GM23338 (cell line): ENCODE measurements around the gene EXOC5.

Experiments used
- CREB1 ChIP-seq: fragments of 250-450 bp; sonication (Bioruptor Pico); IDR thresholded peaks from 2 replicates; pipeline ENCODE4 v1.5.0; 2020; ENCODE audit warnings: low read depth, mild to moderate bottlenecking, moderate library complexity
- CTCF ChIP-seq, 2 experiments: fragments of 200-600 bp in 1 of 2; sonication (generic) in 1 of 2; conservative IDR thresholded peaks; 2 replicates each; pipeline versions ENCODE4 v1.5.1 to v1.6.1; 2016 to 2017; ENCODE audit warnings: antibody characterized with exemption in 2 of 2, low read depth in 2 of 2, mild to moderate bottlenecking in 2 of 2, moderate library complexity in 1 of 2
- ETS1 ChIP-seq: IDR thresholded peaks from 2 replicates; pipeline ENCODE4 v1.6.1; 2016; ENCODE audit warnings: antibody characterized with exemption
- EZH2 ChIP-seq: fragments of 200-600 bp; sonication (generic); IDR thresholded peaks from one replicate; pipeline ENCODE4 v1.8.0; 2017; ENCODE audit warnings: antibody characterized with exemption, mild to moderate bottlenecking, low read depth; ENCODE audit not compliant: unreplicated experiment
- EZH2phosphoT487 ChIP-seq: fragments of 200-600 bp; sonication (generic); IDR thresholded peaks from one replicate; pipeline ENCODE4 v1.8.1; 2018; ENCODE audit warnings: antibody characterized with exemption; ENCODE audit not compliant: unreplicated experiment
- JUNB ChIP-seq: IDR thresholded peaks from one replicate; pipeline ENCODE4 v1.6.1; 2016; ENCODE audit warnings: antibody characterized with exemption; ENCODE audit not compliant: unreplicated experiment
- POLR2AphosphoS5 ChIP-seq: IDR thresholded peaks from 2 replicates; pipeline ENCODE4 v1.6.1; 2016; ENCODE audit warnings: antibody characterized with exemption, low read depth
- REST ChIP-seq: IDR thresholded peaks from one replicate; pipeline ENCODE4 v1.6.1; 2018; ENCODE audit warnings: antibody characterized with exemption; ENCODE audit not compliant: unreplicated experiment
- ZNF114 ChIP-seq: fragments of 250-450 bp; sonication (Bioruptor Pico); IDR thresholded peaks from 2 replicates; pipeline ENCODE4 v1.5.0; 2020; ENCODE audit warnings: mild to moderate bottlenecking, moderate library complexity

GRCh38 chr14:57227083-57227482 lies 41.6 kb downstream of the EXOC5 start:
- TF ChIP-seq POLR2AphosphoS5 (no peak), CTCF (conservative IDR thresholded peaks at IDR 0.05; ENCODE audit: low read depth in 2 of 2) (no peak), REST (no peak), CREB1 (CRISPR knock-in tag) (no peak), EZH2 (no peak), JUNB (no peak), ZNF114 (CRISPR knock-in tag) (no peak), EZH2phosphoT487 (no peak), ETS1 (no peak)
